GM12878 (cell line): ENCODE results near the gene GMDS. TPM values are rescaled to one million over a fixed set of nuclear protein-coding genes. Genes with fewer than 3 reads are reported as not detected.

Experiments used
- ATAC-seq: fragments of 200-7000 bp; cut with Tn5 transposase; 3 replicates; pipeline ENCODE4 v1.9.1; 2020; ENCODE audit warnings: mild to moderate bottlenecking, moderate library complexity
- BruUV-seq: library from RNA; stranded (reverse); fragments of 400-500 nt; replicated peaks from 2 replicates; lab custom pipeline; 2021; lab: Mats Ljungman, UMichigan
- CTCF ChIA-PET: fragments of 300-600 bp; sonication (Branson Sonifier 250); formaldehyde crosslinking; extraction: SDS; loops from one replicate; lab custom pipeline; 2021; ENCODE audit warnings: inconsistent platforms; lab: Yijun Ruan, JAX
- POLR2A ChIA-PET: fragments of 350-600 bp; formaldehyde crosslinking; extraction: SDS; loops from one replicate; lab custom pipeline; 2021; ENCODE audit warnings: inconsistent platforms; lab: Charles Lee
- RAD21 ChIA-PET: fragments of 300-600 bp; sonication (Branson Sonifier 250); formaldehyde crosslinking; loops from one replicate; lab custom pipeline; 2023; ENCODE audit warnings: antibody characterized with exemption; ENCODE audit not compliant: unreplicated experiment; lab: Charles Lee
- SMC1A ChIA-PET: fragments of 300-600 bp; sonication (Branson Sonifier 250); formaldehyde crosslinking; loops from one replicate; lab custom pipeline; 2023; ENCODE audit not compliant: unreplicated experiment, uncharacterized antibody; lab: Charles Lee
- DNase-seq: peaks from one replicate; pipeline ENCODE4 v3.0.0-alpha.2; 2011; ENCODE audit warnings: low read depth, low spot score
- FAIRE-seq: peaks from 3 replicates; lab custom pipeline; 2011; peaks lifted over from hg19 to GRCh38; lab: Jason Lieb, UNC
- H2AFZ ChIP-seq: 2 replicates; pipeline ENCODE4 v1.6.0; 2011; ENCODE audit warnings: low read depth, low read length, control low read depth; ENCODE audit not compliant: control insufficient read depth
- H3K27ac ChIP-seq: 2 replicates; pipeline ENCODE4 v1.5.1; 2011; ENCODE audit warnings: control low read depth; ENCODE audit not compliant: control insufficient read depth, insufficient read depth
- H3K27me3 ChIP-seq, 2 experiments: replicated peaks in 1 of 2; 2 replicates each; pipeline versions ENCODE4 v1.6.0 to v1.6.1; 2011; ENCODE audit warnings: low read length in 1 of 2; ENCODE audit not compliant: control insufficient read depth in 2 of 2, insufficient read depth in 2 of 2
- H3K36me3 ChIP-seq, 2 experiments: 2 replicates each; pipeline ENCODE4 v1.5.1; 2011; ENCODE audit warnings: low read length in 1 of 2; ENCODE audit not compliant: control insufficient read depth in 2 of 2, insufficient read depth in 2 of 2
- H3K4me1 ChIP-seq: 2 replicates; pipeline ENCODE4 v1.6.1; 2011; ENCODE audit warnings: mild to moderate bottlenecking, low read length, moderate library complexity, mixed read lengths; ENCODE audit not compliant: control insufficient read depth, insufficient read depth
- H3K4me2 ChIP-seq: 2 replicates; pipeline ENCODE4 v1.6.0; 2011; ENCODE audit warnings: control low read depth; ENCODE audit not compliant: control insufficient read depth, insufficient read depth
- H3K4me3 ChIP-seq: fragments of 200-600 bp; sonication (generic); 2 replicates; pipeline ENCODE4 v1.5.1; 2016
- H3K79me2 ChIP-seq: 2 replicates; pipeline ENCODE4 v1.6.0; 2011; ENCODE audit warnings: low read length; ENCODE audit not compliant: control insufficient read depth, insufficient read depth
- H3K9ac ChIP-seq: 2 replicates; pipeline ENCODE4 v1.8.0; 2011; ENCODE audit warnings: low read length, control low read depth, mixed read lengths; ENCODE audit not compliant: control insufficient read depth, insufficient read depth
- H3K9me3 ChIP-seq: replicated peaks from 3 replicates; pipeline ENCODE4 v1.5.1; 2011; ENCODE audit warnings: mild to moderate bottlenecking, low read length; ENCODE audit not compliant: control insufficient read depth, insufficient read depth
- H4K20me1 ChIP-seq: 2 replicates; pipeline ENCODE4 v1.6.0; 2011; ENCODE audit not compliant: control insufficient read depth, insufficient read depth
- RAD21 ChIP-seq: IDR thresholded peaks from 2 replicates; pipeline ENCODE4 v1.6.1; 2011; ENCODE audit warnings: mild to moderate bottlenecking, low read depth, low read length, moderate library complexity; ENCODE audit not compliant: insufficient read depth
- ZNF592 ChIP-seq: fragments of 450-650 bp; IDR thresholded peaks from 2 replicates; pipeline ENCODE4 v1.6.1; 2017; ENCODE audit warnings: mild to moderate bottlenecking, moderate library complexity
- WGBS: methylation state at CpG from one replicate; pipeline ENCODE4 v1.1.6; 2016; ENCODE audit warnings: low lambda C conversion rate; ENCODE audit not compliant: insufficient replicate concordance, insufficient coverage; ENCODE audit errors: missing lambda C conversion rate; 5-methylcytosine and 5-hydroxymethylcytosine counted together
- in situ Hi-C: fragments of 300-500 bp; cut with MboI; formaldehyde crosslinking; loops from 9 replicates; pipeline ENCODE4 v1.14.3; 2018; ENCODE audit warnings: mixed read lengths
- intact Hi-C: fragments of 100-400 bp; cut with micrococcal nuclease; formaldehyde crosslinking; loops from one replicate; pipeline ENCODE4 v1.14.2; 2022; ENCODE audit not compliant: unreplicated experiment
- polyA plus RNA-seq, 11 experiments: library from polyadenylated mRNA; depleted of rRNA in 4 of 11; unstranded in 6 of 11; stranded (reverse) in 5 of 11; fragments of >200 nt; fragmentation: Nextera tagmentation in 4 of 11; fragmentation: Illumina TruSeq in 1 of 11; extraction: Ambion mirVana in 4 of 11; extraction: Trizol in 1 of 11; gene quantifications; 1 replicate in 1 of 11; 2 replicates in 10 of 11; pipeline versions ENCODE4 v1.2.1 to v1.2.3, GENCODE V29; 2011 to 2016; ENCODE audit warnings: inconsistent platforms in 2 of 11, missing spikeins in 2 of 11, low read depth in 1 of 11
- total RNA-seq, 4 experiments: library from RNA; depleted of rRNA in 3 of 4; stranded (reverse); fragments of >200 nt in 3 of 4; fragmentation: Illumina TruSeq in 1 of 4; extraction: Trizol in 1 of 4; gene quantifications; 2 replicates each; pipeline versions ENCODE4 v1.2.1 to v1.2.3, GENCODE V29; 2013 to 2021

GMDS gene
- total and polyA plus RNA-seq, 10 of the 15 experiments (the other 5 are each of a cell fraction or from before 2014, with no cell fraction given) = 0.61 to 53.8 (median 29.3) TPM

- CTCF ChIA-PET = interaction anchor here (1.5 kb wide), 1 partner anchor 172 kb away, joined by 3 read pairs; no protein-coding TSS in a partner anchor
- SMC1A ChIA-PET = no interaction called here
Measured at GRCh38 chr6:2037237-2037926, 208.0 kb downstream of the GMDS start.

More at GRCh38 chr6:2037237-2037926, 208.0 kb downstream of the GMDS start:
- no peaks in the 10 kb centered on the region for H3K9me3 ChIP-seq
- H3K27ac ChIP-seq = no peak overlapping the region
- H2AFZ ChIP-seq = no peak overlapping the region
- intact Hi-C loops = no loop called here
- BruUV-seq = no TSS peak
- no peak overlapping the region for H3K4me2 ChIP-seq
- no peaks in the 10 kb centered on the region for H3K27me3 ChIP-seq
- no peak for TF ChIP-seq ZNF592
- peak; percentile 32; the same call in 1 of the 2 replicates for TF ChIP-seq RAD21
- TF ChIP-seq, all 136 proteins: peak for 1
- RAD21 ChIA-PET = no interaction called here
- no peaks in the 10 kb centered on the region for H4K20me1 ChIP-seq
- no peaks in the 10 kb centered on the region for H3K4me1 ChIP-seq
- no peak overlapping the region for H3K4me3 ChIP-seq
- in situ Hi-C loops = no loop called here
- H3K79me2 ChIP-seq = no peaks in the 10 kb centered on the region
- H3K36me3 ChIP-seq = no peaks in the 10 kb centered on the region
- H3K9ac ChIP-seq = no peak overlapping the region
- no peak for DNase-seq
- POLR2A ChIA-PET = no interaction called here
- WGBS = 99% methylated on average over 10 of the region's 10 CpGs
- no peak for FAIRE-seq
- no peak for ATAC-seq
